Measurements from ENCODE around the gene BMPER.
A peak's percentile ranks its signal among the peaks of the same experiment; 100 is the strongest.

Gene BMPER

GRCh38 chr7:33923440-33924229 lies 18.3 kb downstream of the BMPER start:
- no peak for DNase-seq (ENCODE audit: low spot score)

GRCh38 chr7:33926535-33926934 lies 21.2 kb downstream of the BMPER start:
- DNase-seq (ENCODE audit: low spot score): no peak

GRCh38 chr7:33928986-33929385 lies 23.6 kb downstream of the BMPER start:
- DNase-seq (ENCODE audit: low spot score): no peak

- DNase-seq (ENCODE audit: low spot score): no peak
These were observed 26.9 kb downstream of the BMPER start for GRCh38 chr7:33932221-33932620.

- DNase-seq (ENCODE audit: low spot score): peak; percentile 86
These were observed 27.6 kb downstream of the BMPER start for GRCh38 chr7:33932832-33933468.

GRCh38 chr7:33933611-33934281 lies 28.4 kb downstream of the BMPER start:
- peak; percentile 90 for DNase-seq (ENCODE audit: low spot score)

GRCh38 chr7:33934391-33934790 lies 29.1 kb downstream of the BMPER start:
- no peak for DNase-seq (ENCODE audit: low spot score)

- DNase-seq (ENCODE audit: low spot score): no peak
These were observed 31.2 kb downstream of the BMPER start for GRCh38 chr7:33936503-33936902.

- DNase-seq (ENCODE audit: low spot score): no peak
These were observed 32.5 kb downstream of the BMPER start for GRCh38 chr7:33937871-33938270.

- no peak for DNase-seq (ENCODE audit: low spot score)
These were observed 33.8 kb downstream of the BMPER start for GRCh38 chr7:33939121-33939520.

GRCh38 chr7:33940503-33940902 lies 35.2 kb downstream of the BMPER start:
- DNase-seq (ENCODE audit: low spot score): no peak

GRCh38 chr7:33941418-33941817 lies 36.1 kb downstream of the BMPER start:
- no peak for DNase-seq (ENCODE audit: low spot score)

GRCh38 chr7:33946094-33946699 lies 40.9 kb downstream of the BMPER start:
- no peak for DNase-seq (ENCODE audit: low spot score)

- DNase-seq (ENCODE audit: low spot score): no peak
These were observed 44.8 kb downstream of the BMPER start for GRCh38 chr7:33950047-33950714.

GRCh38 chr7:33952824-33953223 lies 47.5 kb downstream of the BMPER start:
- no peak for DNase-seq (ENCODE audit: low spot score)

- no peak for DNase-seq (ENCODE audit: low spot score)
These were observed 52.8 kb downstream of the BMPER start for GRCh38 chr7:33958104-33958503.

- DNase-seq (ENCODE audit: low spot score): no peak
These were observed 54.3 kb downstream of the BMPER start for GRCh38 chr7:33959676-33960075.

- DNase-seq (ENCODE audit: low spot score): peak; percentile 65
These were observed 56.6 kb downstream of the BMPER start for GRCh38 chr7:33961948-33962347.

- DNase-seq (ENCODE audit: low spot score): no peak
These were observed 59.3 kb downstream of the BMPER start for GRCh38 chr7:33964417-33965182.

- DNase-seq (ENCODE audit: low spot score): no peak
These were observed 59.9 kb downstream of the BMPER start for GRCh38 chr7:33965183-33965744.

GRCh38 chr7:33968591-33968990 lies 63.3 kb downstream of the BMPER start:
- DNase-seq (ENCODE audit: low spot score): no peak

Measured in AG20443 (cell line).